Measurements from ENCODE around the gene SLC9A1. TPM values are rescaled to one million over a fixed set of nuclear protein-coding genes. Genes with fewer than 3 reads are reported as not detected.

Gene SLC9A1
- polyA plus RNA-seq, 3 donors, result 4.5 to 14.2 (median 4.6) TPM

DNA sequence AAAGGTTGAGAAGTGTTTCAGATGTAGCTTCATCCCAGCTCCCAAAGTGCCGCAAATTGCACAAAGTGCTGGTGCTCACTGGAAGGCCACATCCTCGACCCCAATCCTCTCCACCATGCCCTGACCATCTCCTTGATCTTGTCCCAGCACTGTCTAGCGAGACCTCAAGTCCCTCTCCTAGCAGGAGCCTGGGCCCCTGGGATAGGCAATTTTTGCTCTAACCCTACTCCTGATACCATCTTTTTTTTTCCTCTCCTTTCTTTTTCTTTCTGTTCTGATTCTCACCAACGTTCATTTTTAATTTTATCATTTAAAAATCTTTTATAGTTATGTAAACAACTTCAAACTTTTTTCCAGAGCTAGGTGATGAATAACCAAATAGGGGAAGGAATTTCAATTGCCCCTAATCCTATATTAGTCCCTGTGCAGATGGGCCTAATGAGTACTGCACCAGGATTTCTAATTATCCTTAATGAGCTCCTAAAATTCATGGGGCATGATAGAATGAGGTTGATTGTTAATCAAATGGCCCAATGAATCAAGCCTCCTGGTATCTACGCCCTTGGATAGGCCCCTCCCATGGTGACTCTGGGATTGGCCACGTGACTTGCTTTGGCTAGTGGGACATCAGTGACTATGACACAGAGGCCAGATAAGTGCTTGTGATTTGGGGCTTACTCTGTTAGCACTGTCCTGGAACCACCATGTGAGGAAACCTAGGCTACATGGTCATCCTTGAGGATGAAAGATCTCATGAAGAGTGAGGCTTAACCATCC lies 100.8 kb downstream of the SLC9A1 start:
- H3K9me3 Mint-ChIP-seq, result peaks cover 0 to 7% (median 0%) of the 10 kb centered on the region in 7 donors
- 89% methylated on average over 3 of the region's 6 CpGs for WGBS (ENCODE audit: insufficient coverage)
- no peak overlapping the region for H3K4me2 ChIP-seq (replicated peaks; ENCODE audit: extremely low read depth, low read length, poor library complexity, severe bottlenecking)
- H3K9ac ChIP-seq (ENCODE audit: insufficient read depth, low read length, poor library complexity, severe bottlenecking), result no peak overlapping the region
- H3K27ac Mint-ChIP-seq, result peak overlapping the region in 1 of 7 donors; percentile 25
- H3K79me2 ChIP-seq (ENCODE audit: insufficient read depth, low read length), result no peaks in the 10 kb centered on the region
- no peak overlapping the region for H3K4me3 ChIP-seq (replicated peaks in 1 of 3; ENCODE audit: low read depth in 2 of 3, low read length in 3 of 3)
- TF ChIP-seq, protein P1, sequence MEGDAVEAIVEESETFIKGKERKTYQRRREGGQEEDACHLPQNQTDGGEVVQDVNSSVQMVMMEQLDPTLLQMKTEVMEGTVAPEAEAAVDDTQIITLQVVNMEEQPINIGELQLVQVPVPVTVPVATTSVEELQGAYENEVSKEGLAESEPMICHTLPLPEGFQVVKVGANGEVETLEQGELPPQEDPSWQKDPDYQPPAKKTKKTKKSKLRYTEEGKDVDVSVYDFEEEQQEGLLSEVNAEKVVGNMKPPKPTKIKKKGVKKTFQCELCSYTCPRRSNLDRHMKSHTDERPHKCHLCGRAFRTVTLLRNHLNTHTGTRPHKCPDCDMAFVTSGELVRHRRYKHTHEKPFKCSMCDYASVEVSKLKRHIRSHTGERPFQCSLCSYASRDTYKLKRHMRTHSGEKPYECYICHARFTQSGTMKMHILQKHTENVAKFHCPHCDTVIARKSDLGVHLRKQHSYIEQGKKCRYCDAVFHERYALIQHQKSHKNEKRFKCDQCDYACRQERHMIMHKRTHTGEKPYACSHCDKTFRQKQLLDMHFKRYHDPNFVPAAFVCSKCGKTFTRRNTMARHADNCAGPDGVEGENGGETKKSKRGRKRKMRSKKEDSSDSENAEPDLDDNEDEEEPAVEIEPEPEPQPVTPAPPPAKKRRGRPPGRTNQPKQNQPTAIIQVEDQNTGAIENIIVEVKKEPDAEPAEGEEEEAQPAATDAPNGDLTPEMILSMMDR (IDR thresholded peaks at IDR 0.05), result no peak
- no peak overlapping the region for H2AFZ ChIP-seq (ENCODE audit: insufficient read depth, low read depth, low read length, poor library complexity, severe bottlenecking)
- peaks cover 4 to 7% (median 5%) of the 10 kb centered on the region in 3 donors for H3K27me3 Mint-ChIP-seq (ENCODE audit: low read depth in 3 of 3)
- H3K4me1 Mint-ChIP-seq, result no peaks in the 10 kb centered on the region
- no peak overlapping the region for H3K4me3 Mint-ChIP-seq
- H3K27ac ChIP-seq (ENCODE audit: low read depth in 1 of 2, low read length in 2 of 2), result no peak overlapping the region
- intact Hi-C loops (cut with micrococcal nuclease), result no loop called here
- H3K27me3 ChIP-seq (ENCODE audit: control insufficient read depth in 2 of 2, insufficient read depth in 2 of 2, low read length in 2 of 2), result no peaks in the 10 kb centered on the region
- H3K36me3 Mint-ChIP-seq, result no peaks in the 10 kb centered on the region
- H3K36me3 ChIP-seq (replicated peaks in 1 of 2; ENCODE audit: control insufficient read depth in 1 of 2, insufficient read depth in 2 of 2, low read length in 2 of 2), result no peaks in the 10 kb centered on the region
- H3K4me1 ChIP-seq (ENCODE audit: control insufficient read depth in 1 of 2, insufficient read depth in 2 of 2, low read length in 2 of 2), result no peaks in the 10 kb centered on the region
- H4K20me1 ChIP-seq (ENCODE audit: insufficient read depth, low read length), result no peaks in the 10 kb centered on the region
- no peak for DNase-seq
- H3K9me3 ChIP-seq (replicated peaks in 1 of 2; ENCODE audit: control insufficient read depth in 1 of 2, insufficient read depth in 1 of 2, low read length in 2 of 2), result no peaks in the 10 kb centered on the region

DNA sequence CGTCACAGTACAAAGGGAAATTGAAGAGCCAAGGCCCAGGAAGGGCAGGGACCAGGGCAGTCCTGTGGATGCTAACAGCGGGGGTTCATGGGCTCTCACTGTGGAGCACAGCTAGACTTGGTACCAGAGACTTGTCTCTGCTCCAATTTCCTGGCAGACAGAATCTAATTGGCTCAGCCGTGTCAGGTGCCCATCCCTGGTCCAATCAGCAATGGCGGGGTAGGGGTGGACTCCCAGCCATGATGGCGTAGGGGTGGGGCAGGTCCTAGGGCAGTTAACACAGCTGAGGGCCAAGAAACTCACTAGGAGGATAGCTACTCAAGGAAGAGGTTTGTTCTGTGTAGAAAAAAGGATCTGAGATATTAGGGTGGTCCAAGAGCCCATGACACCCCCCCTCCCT lies 102.4 kb downstream of the SLC9A1 start:
- Histone ChIP-seq H3K4me1 (ENCODE audit: control insufficient read depth in 1 of 2, insufficient read depth in 2 of 2, low read length in 2 of 2) (no peaks in the 10 kb centered on the region), H3K4me3 (replicated peaks in 1 of 3; ENCODE audit: low read depth in 2 of 3, low read length in 3 of 3) (no peak overlapping the region), H3K27me3 (ENCODE audit: control insufficient read depth in 2 of 2, insufficient read depth in 2 of 2, low read length in 2 of 2) (no peaks in the 10 kb centered on the region), H3K9ac (ENCODE audit: insufficient read depth, low read length, poor library complexity, severe bottlenecking) (no peak overlapping the region), H4K20me1 (ENCODE audit: insufficient read depth, low read length) (no peaks in the 10 kb centered on the region), H3K79me2 (ENCODE audit: insufficient read depth, low read length) (no peaks in the 10 kb centered on the region), H3K9me3 (replicated peaks in 1 of 2; ENCODE audit: control insufficient read depth in 1 of 2, insufficient read depth in 1 of 2, low read length in 2 of 2) (no peaks in the 10 kb centered on the region), H3K36me3 (replicated peaks in 1 of 2; ENCODE audit: control insufficient read depth in 1 of 2, insufficient read depth in 2 of 2, low read length in 2 of 2) (no peaks in the 10 kb centered on the region), H2AFZ (ENCODE audit: insufficient read depth, low read depth, low read length, poor library complexity, severe bottlenecking) (no peak overlapping the region), H3K27ac (ENCODE audit: low read depth in 1 of 2, low read length in 2 of 2) (no peak overlapping the region), H3K4me2 (replicated peaks; ENCODE audit: extremely low read depth, low read length, poor library complexity, severe bottlenecking) (no peak overlapping the region)
- Mint-ChIP-seq H3K27me3 (ENCODE audit: low read depth in 3 of 3) (peaks cover 1 to 7% (median 4%) of the 10 kb centered on the region in 3 donors), H3K36me3 (no peaks in the 10 kb centered on the region), H3K4me1 (no peaks in the 10 kb centered on the region), H3K9me3 (peaks cover 0 to 7% (median 0%) of the 10 kb centered on the region in 7 donors), H3K4me3 (no peak overlapping the region), H3K27ac (peak overlapping the region in 1 of 7 donors; percentile 30)
- DNase-seq, result no peak
- WGBS (ENCODE audit: insufficient coverage), result 100% methylated on average over 3 of the region's 5 CpGs
- intact Hi-C loops (cut with micrococcal nuclease), result no loop called here
- TF ChIP-seq, protein P1 (IDR thresholded peaks at IDR 0.05), result no peak
